Activated T-helper 1 cell treated with anti-CD3 and anti-CD28 coated beads, Interleukin-12 subunit alpha, Interleukin-12 subunit beta, Interleukin-2, Interleukin-4 antibody, amounts not matched to agents 30 ng/mL and 10 ng/mL and 1 ng/mL, durations not matched to agents 14 hours and 24 hours and 36 hours (primary cell): ENCODE results near the gene RCAN2. TPM values are rescaled to one million over a fixed set of nuclear protein-coding genes. Genes with fewer than 3 reads are reported as not detected.

ENCODE experiments used
- DNase-seq: peaks from one replicate; pipeline ENCODE4 v3.0.0; 2021; ENCODE audit warnings: low spot score
- H3K27ac Mint-ChIP-seq: one replicate; pipeline ENCODE4 v1.8.0; 2021; ENCODE audit warnings: mild to moderate bottlenecking, mixed read lengths
- H3K27me3 Mint-ChIP-seq: one replicate; pipeline ENCODE4 v1.8.0; 2022; ENCODE audit warnings: mild to moderate bottlenecking, moderate library complexity, mixed read lengths; ENCODE audit not compliant: insufficient read depth
- H3K36me3 Mint-ChIP-seq: one replicate; pipeline ENCODE4 v1.8.0; 2021; ENCODE audit warnings: low read depth, mixed read lengths
- H3K4me1 Mint-ChIP-seq: one replicate; pipeline ENCODE4 v1.8.0; 2021; ENCODE audit warnings: low read depth, mixed read lengths
- H3K4me3 Mint-ChIP-seq: one replicate; pipeline ENCODE4 v1.8.0; 2021; ENCODE audit warnings: mild to moderate bottlenecking, moderate library complexity, mixed read lengths
- H3K9me3 Mint-ChIP-seq: one replicate; pipeline ENCODE4 v1.8.0; 2021; ENCODE audit warnings: mixed read lengths
- intact Hi-C: fragments of 100-400 bp; cut with micrococcal nuclease; formaldehyde crosslinking; loops from one replicate; pipeline ENCODE4 v1.15.1; 2024
- total RNA-seq: library from RNA; stranded (reverse); gene quantifications from 2 replicates; pipeline ENCODE4 v1.2.3, GENCODE V29; 2022

RCAN2 gene
- total RNA-seq, 1 donor from 2014 or later: 0.44 TPM

- H3K9me3 Mint-ChIP-seq: no peaks in the 10 kb centered on the region
- intact Hi-C loops: no loop called here
- no peaks in the 10 kb centered on the region for H3K36me3 Mint-ChIP-seq
- H3K27ac Mint-ChIP-seq: no peak overlapping the region
- DNase-seq: no peak
- no peak overlapping the region for H3K4me3 Mint-ChIP-seq
- H3K4me1 Mint-ChIP-seq: no peaks in the 10 kb centered on the region
- H3K27me3 Mint-ChIP-seq: peaks cover 20% of the 10 kb centered on the region
Observed at GRCh38 chr6:46276576-46277142, 214.6 kb downstream of the RCAN2 start.

- H3K36me3 Mint-ChIP-seq: no peaks in the 10 kb centered on the region
- no peaks in the 10 kb centered on the region for H3K4me1 Mint-ChIP-seq
- H3K27me3 Mint-ChIP-seq: peaks cover 16% of the 10 kb centered on the region
- intact Hi-C loops: no loop called here
- no peak overlapping the region for H3K4me3 Mint-ChIP-seq
- H3K27ac Mint-ChIP-seq: no peak overlapping the region
- no peak for DNase-seq
- H3K9me3 Mint-ChIP-seq: no peaks in the 10 kb centered on the region
Observed at GRCh38 chr6:46274502-46274901, 216.7 kb downstream of the RCAN2 start.

GRCh38 chr6:46273911-46274310 lies 217.3 kb downstream of the RCAN2 start:
- no peaks in the 10 kb centered on the region for H3K9me3 Mint-ChIP-seq
- no peak overlapping the region for H3K4me3 Mint-ChIP-seq
- H3K27ac Mint-ChIP-seq: no peak overlapping the region
- intact Hi-C loops: no loop called here
- no peaks in the 10 kb centered on the region for H3K36me3 Mint-ChIP-seq
- H3K4me1 Mint-ChIP-seq: no peaks in the 10 kb centered on the region
- no peak for DNase-seq
- H3K27me3 Mint-ChIP-seq: peaks cover 16% of the 10 kb centered on the region

GRCh38 chr6:46271728-46272127 lies 219.5 kb downstream of the RCAN2 start:
- intact Hi-C loops: no loop called here

GRCh38 chr6:46271107-46271506 lies 220.1 kb downstream of the RCAN2 start:
- DNase-seq: no peak
- Mint-ChIP-seq H3K4me1 (no peaks in the 10 kb centered on the region), H3K9me3 (no peaks in the 10 kb centered on the region), H3K36me3 (no peaks in the 10 kb centered on the region), H3K27me3 (peaks cover 9% of the 10 kb centered on the region), H3K4me3 (no peak overlapping the region), H3K27ac (no peak overlapping the region)
- intact Hi-C loops: no loop called here

More at GRCh38 chr6:46271728-46272127, 219.5 kb downstream of the RCAN2 start:
- Mint-ChIP-seq H3K27me3 (peaks cover 15% of the 10 kb centered on the region), H3K36me3 (no peaks in the 10 kb centered on the region), H3K27ac (no peak overlapping the region), H3K4me1 (no peaks in the 10 kb centered on the region), H3K9me3 (no peaks in the 10 kb centered on the region), H3K4me3 (no peak overlapping the region)
- DNase-seq: no peak

GRCh38 chr6:46270336-46270735 lies 220.9 kb downstream of the RCAN2 start:
- H3K4me1 Mint-ChIP-seq: no peaks in the 10 kb centered on the region
- no peak overlapping the region for H3K27ac Mint-ChIP-seq
- no peak overlapping the region for H3K4me3 Mint-ChIP-seq
- peaks cover 5% of the 10 kb centered on the region for H3K27me3 Mint-ChIP-seq
- DNase-seq: no peak
- no peaks in the 10 kb centered on the region for H3K9me3 Mint-ChIP-seq
- H3K36me3 Mint-ChIP-seq: no peaks in the 10 kb centered on the region
- intact Hi-C loops: no loop called here

- Mint-ChIP-seq H3K27me3 (peaks cover 5% of the 10 kb centered on the region), H3K36me3 (no peaks in the 10 kb centered on the region), H3K4me1 (no peaks in the 10 kb centered on the region), H3K27ac (no peak overlapping the region), H3K9me3 (no peaks in the 10 kb centered on the region), H3K4me3 (no peak overlapping the region)
- DNase-seq: no peak
- intact Hi-C loops: no loop called here
Observed at GRCh38 chr6:46269447-46270229, 221.6 kb downstream of the RCAN2 start.

GRCh38 chr6:46267515-46267914 lies 223.7 kb downstream of the RCAN2 start:
- H3K27me3 Mint-ChIP-seq: peaks cover 2% of the 10 kb centered on the region
- intact Hi-C loops: no loop called here
- DNase-seq: no peak
- H3K36me3 Mint-ChIP-seq: no peaks in the 10 kb centered on the region
- no peaks in the 10 kb centered on the region for H3K9me3 Mint-ChIP-seq
- H3K4me3 Mint-ChIP-seq: no peak overlapping the region
- no peak overlapping the region for H3K27ac Mint-ChIP-seq
- H3K4me1 Mint-ChIP-seq: no peaks in the 10 kb centered on the region

GRCh38 chr6:46265373-46265772 lies 225.9 kb downstream of the RCAN2 start:
- Mint-ChIP-seq H3K27ac (no peak overlapping the region), H3K9me3 (no peaks in the 10 kb centered on the region), H3K4me1 (no peaks in the 10 kb centered on the region), H3K4me3 (no peak overlapping the region), H3K36me3 (no peaks in the 10 kb centered on the region), H3K27me3 (peaks cover 4% of the 10 kb centered on the region)
- intact Hi-C loops: no loop called here
- no peak for DNase-seq

- H3K36me3 Mint-ChIP-seq: no peaks in the 10 kb centered on the region
Observed at GRCh38 chr6:46263707-46264086, 227.6 kb downstream of the RCAN2 start.

GRCh38 chr6:46262928-46263706 lies 228.1 kb downstream of the RCAN2 start:
- H3K36me3 Mint-ChIP-seq: no peaks in the 10 kb centered on the region
- DNase-seq: no peak
- no peak overlapping the region for H3K4me3 Mint-ChIP-seq
- H3K27me3 Mint-ChIP-seq: peaks cover 8% of the 10 kb centered on the region
- intact Hi-C loops: no loop called here
- no peak overlapping the region for H3K27ac Mint-ChIP-seq
- H3K4me1 Mint-ChIP-seq: no peaks in the 10 kb centered on the region
- no peaks in the 10 kb centered on the region for H3K9me3 Mint-ChIP-seq

More at GRCh38 chr6:46263707-46264086, 227.6 kb downstream of the RCAN2 start:
- Mint-ChIP-seq H3K9me3 (no peaks in the 10 kb centered on the region), H3K4me1 (no peaks in the 10 kb centered on the region), H3K4me3 (no peak overlapping the region), H3K27ac (no peak overlapping the region), H3K27me3 (peaks cover 8% of the 10 kb centered on the region)
- intact Hi-C loops: no loop called here
- no peak for DNase-seq

- no peak overlapping the region for H3K4me3 Mint-ChIP-seq
- peaks cover 7% of the 10 kb centered on the region for H3K27me3 Mint-ChIP-seq
- H3K36me3 Mint-ChIP-seq: no peaks in the 10 kb centered on the region
- no peak overlapping the region for H3K27ac Mint-ChIP-seq
- intact Hi-C loops: no loop called here
- DNase-seq: no peak
- no peaks in the 10 kb centered on the region for H3K9me3 Mint-ChIP-seq
- H3K4me1 Mint-ChIP-seq: no peaks in the 10 kb centered on the region
Observed at GRCh38 chr6:46258249-46258648, 233.0 kb downstream of the RCAN2 start.

GRCh38 chr6:46255528-46255927 lies 235.7 kb downstream of the RCAN2 start:
- Mint-ChIP-seq H3K4me1 (no peaks in the 10 kb centered on the region), H3K4me3 (no peak overlapping the region), H3K9me3 (no peaks in the 10 kb centered on the region), H3K27ac (no peak overlapping the region), H3K27me3 (peaks cover 4% of the 10 kb centered on the region), H3K36me3 (no peaks in the 10 kb centered on the region)
- intact Hi-C loops: no loop called here
- DNase-seq: no peak
